AG10803 (cell line): ENCODE data around the gene ANKRD33.
"Not testable (repeated sequence)": the region's sequence is repeated elsewhere in the genome, so short reads cannot be mapped to it uniquely, and the experiment has no call there.

Experiments
- DNase-seq: peaks from one replicate; pipeline ENCODE4 v3.0.0; 2010; ENCODE audit warnings: low read depth
- H3K4me3 ChIP-seq: 2 replicates; pipeline ENCODE4 v1.5.1; 2011; ENCODE audit warnings: mild to moderate bottlenecking, low read length, control low read depth
- CTCF ChIP-seq: conservative IDR thresholded peaks from 2 replicates; pipeline ENCODE4 v1.5.1; 2011; ENCODE audit warnings: mild to moderate bottlenecking, low read length, control low read depth, inconsistent platforms

ANKRD33 gene

GRCh38 chr12:51883295-51883694 is 4.6 kb upstream of the ANKRD33 start:
- H3K4me3 ChIP-seq, result no peak overlapping the region
- no peak for DNase-seq

GRCh38 chr12:51883998-51884675 is 3.8 kb upstream of the ANKRD33 start:
- no peak for TF ChIP-seq CTCF
- no peak overlapping the region for H3K4me3 ChIP-seq
- DNase-seq, result no peak

More at GRCh38 chr12:51883295-51883694, 4.6 kb upstream of the ANKRD33 start:
- TF ChIP-seq CTCF, result no peak

GRCh38 chr12:51884676-51885229 is 3.1 kb upstream of the ANKRD33 start:
- no peak for TF ChIP-seq CTCF
- no peak for DNase-seq
- H3K4me3 ChIP-seq, result no peak overlapping the region

GRCh38 chr12:51885294-51886020 is 2.4 kb upstream of the ANKRD33 start:
- H3K4me3 ChIP-seq, DNase-seq: not testable (repeated sequence)

GRCh38 chr12:51886021-51886710 is 1.7 kb upstream of the ANKRD33 start:
- peak; percentile 97 for DNase-seq

GRCh38 chr12:51888316-51889215 is 663 bp downstream of the ANKRD33 start:
- H3K4me3 ChIP-seq, result no peak overlapping the region
- DNase-seq, result no peak
- TF ChIP-seq CTCF, result no peak

More at GRCh38 chr12:51886021-51886710, 1.7 kb upstream of the ANKRD33 start:
- H3K4me3 ChIP-seq, result peak overlapping the region; percentile 8; the same call in 1 of the 2 replicates
- TF ChIP-seq CTCF, result no peak
